Measurements from ENCODE around the gene SHANK1.

- no peak for TF ChIP-seq CTCF (IDR thresholded peaks at IDR 0.05)
- TF ChIP-seq POLR2A (IDR thresholded peaks at IDR 0.05) = no peak
These were observed 15.4 kb downstream of the SHANK1 start for GRCh38 chr19:50703915-50704796.
